Liver (tissue), 9 donors: Measurements from ENCODE around the gene SERPINB4. TPM values are rescaled to one million over a fixed set of nuclear protein-coding genes. Genes with fewer than 3 reads are reported as not detected.

Source experiments
- DNase-seq: peaks from one replicate; pipeline ENCODE4 v3.0.0-alpha.2; 2017; ENCODE audit warnings: low spot score
- H3K27ac ChIP-seq, 2 donors: one replicate each; pipeline ENCODE4 v1.7.0; 2013; ENCODE audit warnings: inconsistent platforms in 2 of 2, low read length in 2 of 2, control low read depth in 1 of 2, low read depth in 1 of 2, mild to moderate bottlenecking in 1 of 2
- H3K27me3 ChIP-seq, 4 donors: one replicate each; pipeline versions ENCODE4 v1.6.1 to v1.7.0; 2013; ENCODE audit warnings: low read length in 3 of 4, inconsistent platforms in 1 of 4, mild to moderate bottlenecking in 1 of 4, moderate library complexity in 1 of 4; ENCODE audit not compliant: control insufficient read depth in 4 of 4, insufficient read depth in 4 of 4
- H3K36me3 ChIP-seq, 4 donors: one replicate each; pipeline versions ENCODE4 v1.6.1 to v1.7.0; 2013; ENCODE audit warnings: low read length in 3 of 4, mild to moderate bottlenecking in 3 of 4, low read depth in 1 of 4, moderate library complexity in 1 of 4; ENCODE audit not compliant: control insufficient read depth in 4 of 4, insufficient read depth in 3 of 4
- H3K4me1 ChIP-seq, 4 donors: one replicate each; pipeline versions ENCODE4 v1.6.1 to v1.7.0; 2013; ENCODE audit warnings: low read length in 3 of 4, mild to moderate bottlenecking in 3 of 4, moderate library complexity in 1 of 4; ENCODE audit not compliant: control insufficient read depth in 4 of 4, insufficient read depth in 4 of 4
- H3K4me3 ChIP-seq, 3 donors: one replicate each; pipeline versions ENCODE4 v1.6.1 to v1.7.0; 2013; ENCODE audit warnings: low read length in 3 of 3, control low read depth in 1 of 3, low read depth in 1 of 3, mild to moderate bottlenecking in 1 of 3
- H3K9ac ChIP-seq, 2 donors: one replicate each; pipeline ENCODE4 v1.7.0; 2013; ENCODE audit warnings: low read length in 2 of 2, mild to moderate bottlenecking in 2 of 2, moderate library complexity in 2 of 2, control low read depth in 1 of 2, low read depth in 1 of 2
- H3K9me3 ChIP-seq, 4 donors: one replicate each; pipeline versions ENCODE4 v1.6.1 to v1.7.0; 2013; ENCODE audit warnings: low read length in 3 of 4; ENCODE audit not compliant: control insufficient read depth in 4 of 4
- ATF3 ChIP-seq: IDR thresholded peaks from 2 replicates; pipeline ENCODE4 v1.6.1; 2016; ENCODE audit warnings: antibody characterized with exemption
- EGR1 ChIP-seq, 2 donors: IDR thresholded peaks; 2 replicates each; pipeline ENCODE4 v1.6.1; 2016 to 2018; ENCODE audit warnings: antibody characterized with exemption in 2 of 2, low read depth in 2 of 2
- FOXA1 ChIP-seq: IDR thresholded peaks from 2 replicates; pipeline ENCODE4 v1.6.1; 2016; ENCODE audit warnings: antibody characterized with exemption
- FOXA2 ChIP-seq: IDR thresholded peaks from 2 replicates; pipeline ENCODE4 v1.6.1; 2016; ENCODE audit warnings: antibody characterized with exemption
- GABPA ChIP-seq, 2 donors: IDR thresholded peaks in 1 of 2; conservative IDR thresholded peaks in 1 of 2; 2 replicates each; pipeline ENCODE4 v1.6.1; 2016; ENCODE audit warnings: antibody characterized with exemption in 2 of 2, mild to moderate bottlenecking in 1 of 2, moderate library complexity in 1 of 2
- HNF4A ChIP-seq, 2 donors: conservative IDR thresholded peaks; 2 replicates each; pipeline ENCODE4 v1.6.1; 2016; ENCODE audit warnings: antibody characterized with exemption in 2 of 2, mild to moderate bottlenecking in 2 of 2
- HNF4G ChIP-seq: IDR thresholded peaks from 2 replicates; pipeline ENCODE4 v1.6.1; 2016; ENCODE audit warnings: antibody characterized with exemption
- JUND ChIP-seq, 2 donors: IDR thresholded peaks; 2 replicates each; pipeline ENCODE4 v1.6.1; 2016; ENCODE audit warnings: antibody characterized with exemption in 2 of 2
- NR2F2 ChIP-seq: IDR thresholded peaks from 2 replicates; pipeline ENCODE4 v1.6.1; 2016; ENCODE audit warnings: antibody characterized with exemption
- RAD21 ChIP-seq, 2 donors: IDR thresholded peaks; 2 replicates each; pipeline ENCODE4 v1.6.1; 2016; ENCODE audit warnings: antibody characterized with exemption in 2 of 2, mild to moderate bottlenecking in 2 of 2
- REST ChIP-seq: IDR thresholded peaks from 2 replicates; pipeline ENCODE4 v1.6.1; 2016; ENCODE audit warnings: antibody characterized with exemption, mild to moderate bottlenecking
- RXRA ChIP-seq, 2 donors: IDR thresholded peaks; 2 replicates each; pipeline ENCODE4 v1.6.1; 2017 to 2018; ENCODE audit warnings: antibody characterized with exemption in 2 of 2, mild to moderate bottlenecking in 1 of 2
- SP1 ChIP-seq: IDR thresholded peaks from 2 replicates; pipeline ENCODE4 v1.6.1; 2018; ENCODE audit warnings: antibody characterized with exemption, mild to moderate bottlenecking
- TAF1 ChIP-seq: conservative IDR thresholded peaks from 2 replicates; pipeline ENCODE4 v1.6.1; 2016; ENCODE audit warnings: antibody characterized with exemption, mild to moderate bottlenecking
- YY1 ChIP-seq: IDR thresholded peaks from 2 replicates; pipeline ENCODE4 v1.6.1; 2016; ENCODE audit warnings: antibody characterized with exemption, mild to moderate bottlenecking
- WGBS: extraction: QIAGEN DNeasy Blood & Tissue Kit; methylation state at CpG from one replicate; pipeline ENCODE4 v1.1.7; 2013; 5-methylcytosine and 5-hydroxymethylcytosine counted together
- polyA plus RNA-seq, 2 donors: library from polyadenylated mRNA; stranded (reverse) in 1 of 2; unstranded in 1 of 2; fragments of 200-250 nt in 1 of 2; fragments of >200 nt in 1 of 2; fragmentation: Nextera tagmentation in 1 of 2; extraction: Ambion mirVana in 1 of 2; gene quantifications; one replicate each; pipeline versions ENCODE4 v1.2.1 to v1.2.3, GENCODE V29; 2013 to 2015
- total RNA-seq, 2 donors: library from RNA; depleted of rRNA; stranded (reverse); fragments of >200 nt; gene quantifications; one replicate each; pipeline ENCODE4 v1.2.3, GENCODE V29; 2014
- TF ChIP-seq, protein P1 (sequence below): fragments of 150-350 bp; IDR thresholded peaks from 2 replicates; pipeline ENCODE4 v1.5.1; 2017; ENCODE audit warnings: improper control_type of control experiment, low read depth, low read length; ENCODE audit not compliant: missing input control
- TF ChIP-seq, protein P2 (sequence below): IDR thresholded peaks from 2 replicates; pipeline ENCODE4 v1.6.1; 2016; ENCODE audit warnings: antibody characterized with exemption
- TF ChIP-seq, protein P3 (sequence below): IDR thresholded peaks from 2 replicates; pipeline ENCODE4 v1.6.1; 2016; ENCODE audit warnings: antibody characterized with exemption
- donor health status: healthy.
- donor health status: healthy.
- donor health status: healthy.
- donor health status: healthy.
- donor health status: healthy.

The SERPINB4 gene
- total and polyA plus RNA-seq, 4 donors, result not detected

GRCh38 chr18:63683152-63683551 is 39.1 kb upstream of the SERPINB4 start:
- Histone ChIP-seq H3K9ac (no peak overlapping the region), H3K36me3 (no peaks in the 10 kb centered on the region), H3K27me3 (no peaks in the 10 kb centered on the region), H3K4me3 (no peak overlapping the region), H3K27ac (no peak overlapping the region), H3K4me1 (peaks cover 0 to 17% (median 8%) of the 10 kb centered on the region in 4 donors), H3K9me3 (no peaks in the 10 kb centered on the region)
- WGBS, result 46% methylated on average over 2 of the region's 2 CpGs
- DNase-seq, result no peak
- no peak for TF ChIP-seq TAF1
- no peak for TF ChIP-seq GABPA (IDR thresholded peaks at IDR 0.05 in 1 of 2, conservative IDR thresholded peaks at IDR 0.05 in 1 of 2)
- TF ChIP-seq FOXA2, result no peak
- no peak for TF ChIP-seq SP1
- TF ChIP-seq REST, result no peak
- no peak for TF ChIP-seq ATF3
- TF ChIP-seq FOXA1, result no peak
- no peak for TF ChIP-seq JUND (IDR thresholded peaks at IDR 0.05)
- no peak for TF ChIP-seq RAD21 (IDR thresholded peaks at IDR 0.05)
- TF ChIP-seq HNF4A (conservative IDR thresholded peaks at IDR 0.05), result no peak
- TF ChIP-seq NR2F2, result no peak
- TF ChIP-seq RXRA (IDR thresholded peaks at IDR 0.05), result no peak
- TF ChIP-seq HNF4G, result no peak
- TF ChIP-seq YY1, result no peak
- TF ChIP-seq, protein P1, sequence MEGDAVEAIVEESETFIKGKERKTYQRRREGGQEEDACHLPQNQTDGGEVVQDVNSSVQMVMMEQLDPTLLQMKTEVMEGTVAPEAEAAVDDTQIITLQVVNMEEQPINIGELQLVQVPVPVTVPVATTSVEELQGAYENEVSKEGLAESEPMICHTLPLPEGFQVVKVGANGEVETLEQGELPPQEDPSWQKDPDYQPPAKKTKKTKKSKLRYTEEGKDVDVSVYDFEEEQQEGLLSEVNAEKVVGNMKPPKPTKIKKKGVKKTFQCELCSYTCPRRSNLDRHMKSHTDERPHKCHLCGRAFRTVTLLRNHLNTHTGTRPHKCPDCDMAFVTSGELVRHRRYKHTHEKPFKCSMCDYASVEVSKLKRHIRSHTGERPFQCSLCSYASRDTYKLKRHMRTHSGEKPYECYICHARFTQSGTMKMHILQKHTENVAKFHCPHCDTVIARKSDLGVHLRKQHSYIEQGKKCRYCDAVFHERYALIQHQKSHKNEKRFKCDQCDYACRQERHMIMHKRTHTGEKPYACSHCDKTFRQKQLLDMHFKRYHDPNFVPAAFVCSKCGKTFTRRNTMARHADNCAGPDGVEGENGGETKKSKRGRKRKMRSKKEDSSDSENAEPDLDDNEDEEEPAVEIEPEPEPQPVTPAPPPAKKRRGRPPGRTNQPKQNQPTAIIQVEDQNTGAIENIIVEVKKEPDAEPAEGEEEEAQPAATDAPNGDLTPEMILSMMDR, result no peak
- no peak for TF ChIP-seq EGR1 (IDR thresholded peaks at IDR 0.05; ENCODE audit: low read depth in 2 of 2)

GRCh38 chr18:63681449-63682340 is 37.6 kb upstream of the SERPINB4 start:
- Histone ChIP-seq H3K4me3 (no peak overlapping the region), H3K27me3 (no peaks in the 10 kb centered on the region), H3K4me1 (peaks cover 0 to 17% (median 8%) of the 10 kb centered on the region in 4 donors), H3K9me3 (no peaks in the 10 kb centered on the region), H3K36me3 (no peaks in the 10 kb centered on the region), H3K9ac (no peak overlapping the region), H3K27ac (peak overlapping the region; percentile 48 to 66)
- WGBS, result 31% methylated on average over 2 of the region's 2 CpGs
- DNase-seq, result no peak
- TF ChIP-seq SP1, result peak; percentile 85
- peak; percentile 46 for TF ChIP-seq NR2F2
- TF ChIP-seq GABPA (IDR thresholded peaks at IDR 0.05 in 1 of 2, conservative IDR thresholded peaks at IDR 0.05 in 1 of 2), result no peak
- TF ChIP-seq, protein P1, result no peak
- peak; percentile 35 for TF ChIP-seq FOXA1
- TF ChIP-seq HNF4A (conservative IDR thresholded peaks at IDR 0.05), result peak; percentile 90 to 96
- TF ChIP-seq, protein P2, sequence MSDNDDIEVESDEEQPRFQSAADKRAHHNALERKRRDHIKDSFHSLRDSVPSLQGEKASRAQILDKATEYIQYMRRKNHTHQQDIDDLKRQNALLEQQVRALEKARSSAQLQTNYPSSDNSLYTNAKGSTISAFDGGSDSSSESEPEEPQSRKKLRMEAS, result peak; percentile 24
- peak; percentile 26 for TF ChIP-seq ATF3
- TF ChIP-seq HNF4G, result peak; percentile 83
- no peak for TF ChIP-seq TAF1
- TF ChIP-seq, protein P3, sequence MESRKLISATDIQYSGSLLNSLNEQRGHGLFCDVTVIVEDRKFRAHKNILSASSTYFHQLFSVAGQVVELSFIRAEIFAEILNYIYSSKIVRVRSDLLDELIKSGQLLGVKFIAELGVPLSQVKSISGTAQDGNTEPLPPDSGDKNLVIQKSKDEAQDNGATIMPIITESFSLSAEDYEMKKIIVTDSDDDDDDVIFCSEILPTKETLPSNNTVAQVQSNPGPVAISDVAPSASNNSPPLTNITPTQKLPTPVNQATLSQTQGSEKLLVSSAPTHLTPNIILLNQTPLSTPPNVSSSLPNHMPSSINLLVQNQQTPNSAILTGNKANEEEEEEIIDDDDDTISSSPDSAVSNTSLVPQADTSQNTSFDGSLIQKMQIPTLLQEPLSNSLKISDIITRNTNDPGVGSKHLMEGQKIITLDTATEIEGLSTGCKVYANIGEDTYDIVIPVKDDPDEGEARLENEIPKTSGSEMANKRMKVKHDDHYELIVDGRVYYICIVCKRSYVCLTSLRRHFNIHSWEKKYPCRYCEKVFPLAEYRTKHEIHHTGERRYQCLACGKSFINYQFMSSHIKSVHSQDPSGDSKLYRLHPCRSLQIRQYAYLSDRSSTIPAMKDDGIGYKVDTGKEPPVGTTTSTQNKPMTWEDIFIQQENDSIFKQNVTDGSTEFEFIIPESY, result peak; percentile 16
- peak; percentile 44 to 73 for TF ChIP-seq JUND (IDR thresholded peaks at IDR 0.05)
